Inferior parietal cortex (tissue), 1 donor: Measurements from ENCODE around the gene POC5.
"Not testable (repeated sequence)": the region's sequence is repeated elsewhere in the genome, so short reads cannot be mapped to it uniquely, and the experiment has no call there.

Source experiments
- DNase-seq: peaks from one replicate; pipeline ENCODE4 v3.0.0-alpha.2; 2016; ENCODE audit errors: extremely low spot score

POC5 gene

DNA sequence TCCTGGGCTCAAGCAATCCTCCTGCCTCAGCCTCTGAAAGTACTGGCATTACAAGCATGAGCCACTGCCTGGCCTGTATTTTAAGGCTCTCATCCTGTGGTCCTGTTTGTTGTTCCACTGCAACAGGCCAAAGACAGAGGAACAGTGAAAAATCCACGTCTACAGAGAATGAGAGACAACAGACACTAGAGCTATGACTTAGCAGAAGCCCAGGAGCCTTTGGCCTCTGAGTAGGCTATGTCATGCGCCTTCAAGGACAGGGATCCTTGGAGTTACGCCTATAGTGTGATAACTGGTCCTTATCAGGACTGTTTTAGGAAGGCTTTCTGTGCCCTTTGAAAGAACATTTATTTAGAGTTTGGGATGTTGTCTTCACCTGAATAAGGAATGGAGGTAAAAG, 10.5 kb downstream of the POC5 start:
- peak; percentile 16 for DNase-seq

DNA sequence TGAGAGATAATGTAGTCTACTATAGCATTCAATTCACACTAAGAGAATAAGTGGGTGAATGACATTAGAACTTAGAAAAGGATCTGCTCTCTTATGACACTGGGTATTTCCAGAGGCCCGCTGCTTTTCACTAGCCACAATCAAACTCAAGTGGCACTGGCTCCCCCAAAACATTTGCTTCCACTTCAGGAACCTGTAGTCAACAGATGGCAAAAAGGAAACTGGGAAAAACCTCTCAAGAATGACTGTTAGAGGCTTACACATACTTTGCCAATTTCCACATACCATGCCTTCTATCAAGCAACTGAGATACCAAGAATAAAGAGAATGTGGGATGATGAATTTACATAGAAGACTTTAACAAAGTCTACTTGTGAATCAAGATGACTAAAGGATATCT, 11.2 kb downstream of the POC5 start:
- peak; percentile 39 for DNase-seq

DNA sequence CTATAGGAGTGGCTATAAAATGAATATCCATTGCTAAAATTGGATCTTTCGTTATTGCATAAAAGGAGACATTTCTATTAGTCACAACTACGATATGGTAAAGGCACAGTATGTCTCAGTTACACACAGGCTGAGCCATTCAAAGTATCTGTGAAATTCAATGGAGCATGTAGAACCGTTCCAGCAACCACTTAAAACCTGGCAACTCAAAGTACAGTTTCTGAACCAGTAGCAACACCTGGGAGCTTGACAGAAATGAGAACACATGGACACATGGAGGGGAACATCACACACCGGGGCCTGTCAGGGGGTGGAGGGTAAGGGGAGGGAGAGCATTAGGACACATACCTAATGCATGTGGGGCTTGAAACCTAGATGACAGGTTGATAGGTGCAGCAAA, 15.4 kb downstream of the POC5 start:
- no peak for DNase-seq

DNA sequence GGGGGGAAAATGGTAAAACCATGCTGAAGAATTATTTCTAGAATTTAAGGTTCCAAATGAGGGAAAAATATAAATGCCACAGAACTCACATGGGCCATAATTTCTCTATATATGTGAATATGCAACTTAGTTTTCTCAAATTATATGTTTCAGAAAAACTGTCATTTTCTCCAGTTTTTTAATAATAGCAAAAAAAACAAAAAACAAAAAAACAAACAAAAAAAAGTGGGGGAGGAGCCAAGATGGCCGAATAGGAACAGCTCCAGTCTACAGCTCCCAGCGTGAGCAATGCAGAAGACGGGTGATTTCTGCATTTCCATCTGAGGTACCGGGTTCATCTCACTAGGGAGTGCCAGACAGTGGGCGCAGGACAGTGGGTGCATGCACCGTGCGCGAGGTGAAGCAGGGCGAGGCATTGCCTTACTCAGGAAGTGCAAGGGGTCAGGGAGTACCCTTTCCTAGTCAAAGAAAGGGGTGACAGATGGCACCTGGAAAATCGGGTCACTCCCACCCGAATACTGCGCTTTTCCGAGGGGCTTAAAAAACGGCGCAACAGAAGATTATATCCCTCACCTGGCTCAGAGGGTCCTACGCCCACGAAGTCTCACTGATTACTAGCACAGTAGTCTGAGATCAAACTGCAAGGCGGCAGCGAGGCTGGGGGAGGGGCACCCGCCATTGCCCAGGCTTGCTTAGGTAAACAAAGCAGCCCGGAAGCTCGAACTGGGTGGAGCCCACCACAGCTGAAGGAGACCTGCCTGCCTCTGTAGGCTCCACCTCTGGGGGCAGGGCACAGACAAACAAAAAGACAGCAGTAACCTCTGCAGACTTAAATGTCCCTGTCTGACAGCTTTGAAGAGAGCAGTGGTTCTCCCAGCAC, 21.5 kb downstream of the POC5 start:
- DNase-seq: not testable (repeated sequence)

DNA sequence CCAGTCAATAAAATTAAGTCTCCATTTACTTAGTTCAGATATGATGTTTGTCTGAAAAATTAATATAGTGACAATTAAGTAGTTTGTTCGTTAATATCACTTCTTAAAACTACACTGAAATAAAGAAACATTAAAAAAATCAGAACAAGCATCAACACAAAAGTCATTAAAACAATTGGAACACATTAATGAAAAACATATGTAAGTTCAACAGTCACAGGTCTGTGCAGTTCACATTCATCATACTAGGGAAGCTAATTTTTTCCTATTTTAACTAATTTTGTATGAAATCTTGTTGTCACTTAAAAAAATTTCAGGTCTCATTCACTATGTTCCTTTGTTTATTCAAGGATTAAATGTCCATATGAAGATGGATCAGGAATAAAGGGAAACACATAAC, 22.5 kb downstream of the POC5 start:
- no peak for DNase-seq

DNA sequence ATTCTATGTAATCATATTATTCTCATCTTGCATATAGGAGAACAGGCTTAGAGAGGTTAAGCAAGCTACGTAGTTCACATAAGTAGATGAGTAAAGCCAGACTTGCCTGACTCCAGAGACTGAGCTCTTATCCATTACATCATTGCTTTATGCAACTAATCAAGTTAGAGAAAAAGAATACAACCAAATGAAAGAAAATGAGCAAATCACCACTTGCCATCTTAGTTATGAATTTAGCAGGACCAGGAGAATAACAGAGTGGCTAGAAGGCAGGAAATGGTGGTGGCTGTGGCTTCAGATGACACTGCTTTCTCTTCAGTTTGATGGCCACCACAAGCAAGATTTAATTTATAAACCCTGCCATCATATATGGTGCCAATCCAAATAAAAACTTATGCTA, 26.6 kb downstream of the POC5 start:
- DNase-seq: no peak

DNA sequence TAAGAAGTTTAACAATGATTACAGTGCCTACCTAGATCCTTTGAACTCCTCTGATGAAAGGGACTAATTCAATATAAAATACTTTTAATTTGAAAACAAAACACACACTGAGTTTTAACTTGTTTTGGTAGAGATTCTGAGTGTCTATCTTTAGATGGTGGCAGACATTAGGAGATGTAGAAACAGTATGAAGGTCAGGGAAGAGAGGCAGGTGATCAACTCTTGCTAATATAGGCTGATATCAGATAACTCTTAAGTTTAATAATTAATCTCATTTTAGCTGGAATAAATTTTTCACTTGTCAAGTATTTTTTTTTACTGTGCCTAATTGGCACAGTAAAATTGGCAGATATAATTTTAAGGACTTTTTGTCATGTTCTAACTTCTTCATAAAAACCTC, 30.8 kb downstream of the POC5 start:
- DNase-seq: no peak

DNA sequence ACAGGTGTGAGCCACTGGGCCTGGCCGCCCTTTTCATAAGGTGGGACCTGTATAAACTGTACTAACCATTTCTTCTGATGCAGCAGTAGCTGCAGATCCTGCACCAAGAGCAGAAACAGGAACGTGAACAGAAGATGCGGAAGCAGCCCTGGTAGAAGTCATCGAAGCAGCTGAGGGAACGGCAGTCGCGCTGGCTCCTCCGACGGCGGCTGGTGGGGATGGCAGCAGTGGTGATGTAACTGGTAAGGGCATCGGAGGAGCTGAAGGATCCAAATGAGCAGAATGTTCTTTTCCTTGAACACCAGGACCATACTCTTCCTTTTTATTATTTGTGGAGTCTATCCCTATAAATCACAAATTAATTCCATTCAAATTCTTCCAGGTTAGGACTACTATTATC, 32.1 kb downstream of the POC5 start:
- no peak for DNase-seq

DNA sequence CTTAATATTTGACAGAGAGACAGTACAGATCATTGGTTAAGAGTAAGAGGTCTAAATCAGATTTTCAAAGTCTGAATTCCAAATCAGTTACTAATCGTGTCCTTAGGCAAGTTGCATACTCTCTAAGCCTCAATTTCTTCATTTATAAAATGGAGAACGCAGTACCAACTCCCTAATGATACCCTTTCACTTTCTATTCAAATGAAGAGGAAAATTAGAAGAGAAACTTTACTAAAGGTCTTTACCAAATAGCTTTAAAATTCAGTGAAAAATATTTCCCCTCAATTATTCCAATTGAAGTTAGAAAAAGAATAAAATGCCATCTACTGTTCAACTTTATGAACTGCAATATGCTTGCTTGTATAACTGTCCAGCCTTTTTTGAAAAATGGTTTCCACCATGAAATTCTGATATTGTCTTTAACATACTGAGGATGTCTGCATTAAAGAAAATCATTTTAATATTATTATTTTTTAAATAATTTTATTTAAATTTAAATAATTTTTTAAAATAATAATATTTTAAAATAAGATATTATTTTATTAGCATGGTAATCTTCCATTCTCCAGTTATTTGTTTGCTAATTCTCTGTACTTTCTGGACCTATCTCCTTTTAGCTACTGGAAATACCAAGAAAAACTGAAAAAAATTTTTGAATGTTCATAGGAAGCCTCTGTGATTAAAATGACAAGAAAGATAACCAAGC, 36.0 kb downstream of the POC5 start:
- peak; percentile 83 for DNase-seq

DNA sequence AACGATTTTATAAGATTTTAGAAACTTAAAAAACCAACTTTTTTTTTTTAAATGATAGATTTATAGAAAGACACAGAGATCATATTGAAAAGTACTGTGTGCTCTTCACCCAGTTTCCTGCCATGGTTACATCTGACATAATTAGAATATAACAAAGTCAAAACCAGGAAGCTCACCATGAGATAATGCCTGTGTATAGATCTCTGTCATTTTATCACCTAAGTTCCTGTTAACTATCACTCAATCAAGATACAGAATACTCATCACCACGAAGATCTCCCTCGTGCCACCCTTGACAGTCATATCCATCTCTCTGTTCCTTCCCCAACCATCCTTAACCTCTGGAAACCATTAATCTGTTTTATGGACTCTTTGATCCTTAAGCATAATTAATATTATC, 39.1 kb downstream of the POC5 start:
- DNase-seq: no peak

DNA sequence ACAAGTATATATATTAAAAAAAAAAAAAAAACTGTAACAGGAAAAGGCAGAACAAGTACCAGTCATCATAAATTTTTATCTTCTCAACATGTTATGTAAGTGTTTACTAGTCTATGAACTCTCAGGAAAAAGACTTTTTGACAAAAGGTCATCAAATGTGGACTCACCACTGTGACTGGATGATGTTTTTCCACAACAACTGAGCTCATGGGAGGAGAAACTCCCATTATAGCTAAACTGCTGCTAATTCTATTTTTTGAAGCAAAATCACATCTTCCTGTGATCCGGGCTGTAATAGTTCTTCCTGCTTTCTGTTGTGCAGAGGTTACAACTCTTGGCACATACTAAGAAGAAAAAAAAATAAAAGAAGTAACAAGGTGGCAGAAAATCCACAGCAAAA, 39.6 kb downstream of the POC5 start:
- DNase-seq: no peak

DNA sequence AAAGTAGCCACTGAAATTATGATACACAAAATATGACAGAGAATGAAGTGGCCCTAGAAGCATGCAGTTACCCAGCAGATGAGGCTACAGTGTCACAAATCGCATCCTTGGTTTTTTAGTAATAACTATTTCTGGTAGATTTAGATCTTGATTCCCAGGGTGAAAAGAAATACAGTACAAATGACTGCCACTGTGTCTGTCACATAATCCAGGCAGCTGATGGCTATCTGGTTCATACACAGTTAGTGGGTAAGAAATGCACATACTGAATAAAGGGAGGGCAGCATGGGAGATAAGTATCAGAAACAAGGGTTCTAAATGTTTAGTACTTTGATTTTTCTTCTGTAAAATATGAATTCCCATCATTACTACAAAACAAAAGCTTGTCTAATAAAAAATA, 41.5 kb downstream of the POC5 start:
- no peak for DNase-seq

DNA sequence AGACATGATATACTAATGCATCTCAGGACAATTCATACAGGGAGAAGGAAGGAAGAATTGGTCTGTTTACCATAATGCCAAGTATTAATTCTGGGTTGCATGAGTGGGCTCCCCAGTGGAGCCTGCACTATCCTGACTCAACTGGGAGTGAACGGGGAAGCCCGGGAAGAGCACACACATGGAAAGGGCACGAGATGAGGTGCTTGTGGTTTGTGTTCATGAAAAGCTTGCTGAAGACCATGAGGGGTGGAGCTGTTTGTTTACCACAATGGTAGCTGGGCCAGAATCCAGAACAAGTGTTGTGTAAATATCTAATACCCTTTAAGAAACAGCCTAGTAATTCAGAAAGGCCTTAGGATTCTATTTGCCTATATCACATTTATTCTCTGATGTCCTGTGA, 44.6 kb downstream of the POC5 start:
- no peak for DNase-seq

DNA sequence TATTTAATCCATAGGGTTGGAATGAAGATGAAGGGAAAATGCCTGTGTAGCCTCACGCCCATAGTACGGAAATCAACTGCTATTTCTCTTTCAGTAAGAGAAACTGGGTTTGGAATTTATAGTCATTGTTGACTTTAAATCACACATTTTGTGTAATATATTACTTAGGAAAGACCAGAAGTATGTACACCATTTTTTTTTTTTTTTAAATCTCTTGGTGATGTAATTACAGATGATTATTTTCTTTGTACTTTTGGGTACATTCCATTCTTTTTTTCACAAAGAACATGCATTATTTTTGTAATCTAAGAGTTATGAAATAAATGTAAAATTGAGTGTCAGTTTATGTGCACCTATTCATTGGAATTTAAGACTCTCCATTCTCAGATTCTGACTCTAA, 45.7 kb downstream of the POC5 start:
- no peak for DNase-seq

DNA sequence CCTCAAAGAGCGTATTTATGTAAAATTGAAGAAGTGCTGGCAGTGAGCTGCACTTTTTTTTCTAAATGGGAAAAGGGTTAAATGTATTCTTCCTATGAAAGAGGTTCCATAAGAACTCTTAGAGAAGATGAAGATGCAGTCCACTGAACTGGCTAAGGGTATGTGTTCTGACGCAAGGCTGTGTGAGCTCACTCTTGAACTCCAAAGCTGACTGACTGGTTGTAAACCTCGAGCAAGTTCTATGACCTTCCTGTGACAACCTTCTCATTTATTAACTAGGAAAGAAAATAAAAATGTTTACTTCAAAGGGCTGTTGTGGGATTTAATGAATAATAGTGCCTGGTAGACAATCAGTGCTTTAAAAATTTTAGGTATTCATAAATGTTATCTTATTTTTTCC, 46.7 kb downstream of the POC5 start:
- no peak for DNase-seq

DNA sequence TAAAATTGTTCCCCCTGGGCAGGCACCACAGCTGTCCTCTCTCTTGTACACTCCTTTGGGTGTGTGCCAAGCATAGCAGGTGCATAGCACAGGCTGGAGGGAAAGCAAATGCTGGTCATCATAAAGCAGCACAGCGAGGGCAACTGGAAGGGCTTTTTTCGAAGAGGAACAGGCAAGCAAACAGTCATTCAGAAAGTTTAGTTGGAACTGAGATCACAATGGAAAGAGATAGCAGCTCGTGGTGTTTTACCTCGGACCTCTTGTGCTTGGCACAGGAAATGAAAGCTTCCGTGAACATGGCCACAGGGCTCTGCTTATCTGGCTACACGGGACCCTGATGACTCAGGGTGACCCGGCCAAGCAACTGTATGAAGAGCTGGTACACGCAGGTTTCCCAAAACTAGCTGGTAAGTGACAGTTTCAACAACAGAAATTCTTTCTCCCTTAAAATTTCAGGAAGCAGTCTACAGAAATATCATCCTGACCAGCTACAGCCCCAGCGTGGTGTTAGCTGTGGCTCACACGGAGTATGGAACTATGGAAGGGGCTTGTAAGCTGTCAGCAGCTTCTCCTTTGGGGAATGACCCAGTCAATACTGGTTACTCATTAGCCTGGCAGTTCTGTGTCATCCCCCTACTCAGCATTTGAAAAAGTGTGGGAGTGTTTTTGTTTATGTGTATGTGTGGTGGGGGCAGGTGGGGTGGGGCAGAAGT, 48.1 kb downstream of the POC5 start:
- DNase-seq: no peak

DNA sequence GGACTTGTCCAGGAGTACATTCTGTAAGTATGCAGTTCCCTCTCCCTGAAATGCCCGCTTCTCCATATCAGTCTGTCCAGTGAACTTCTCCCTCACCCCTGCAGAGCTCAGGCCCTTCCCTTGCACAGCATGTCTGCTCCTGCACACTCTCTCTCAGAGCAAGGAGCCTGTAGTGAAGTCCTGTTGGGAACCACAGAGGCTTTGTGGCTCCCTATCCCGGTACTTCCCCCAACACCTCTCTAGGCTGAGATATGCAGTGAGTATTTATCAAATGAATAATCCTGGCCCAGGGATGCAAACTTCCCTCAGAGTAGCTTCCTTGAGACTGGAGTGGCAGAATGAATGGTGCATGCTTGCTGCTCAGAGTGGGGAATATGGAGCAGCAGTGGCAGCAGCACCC, 48.8 kb downstream of the POC5 start:
- DNase-seq: no peak

DNA sequence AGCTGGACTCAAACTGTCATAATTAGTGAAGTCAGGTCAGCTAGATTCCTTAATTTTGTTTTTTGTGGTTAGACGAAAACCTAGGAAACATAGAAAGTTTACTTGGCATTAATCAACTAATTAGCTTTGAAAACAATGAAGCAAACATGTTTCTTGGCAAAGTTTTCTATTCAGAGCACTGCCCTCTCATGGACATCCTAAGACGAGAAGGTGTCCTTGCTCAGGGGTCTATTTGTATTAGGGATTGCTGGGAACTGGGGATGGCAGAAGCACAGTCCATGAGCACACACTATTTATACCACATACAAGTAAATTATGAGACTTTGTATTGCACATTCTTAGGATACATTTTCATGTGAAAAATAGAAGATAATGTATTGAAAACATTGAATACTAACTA, 49.7 kb downstream of the POC5 start:
- DNase-seq: no peak

DNA sequence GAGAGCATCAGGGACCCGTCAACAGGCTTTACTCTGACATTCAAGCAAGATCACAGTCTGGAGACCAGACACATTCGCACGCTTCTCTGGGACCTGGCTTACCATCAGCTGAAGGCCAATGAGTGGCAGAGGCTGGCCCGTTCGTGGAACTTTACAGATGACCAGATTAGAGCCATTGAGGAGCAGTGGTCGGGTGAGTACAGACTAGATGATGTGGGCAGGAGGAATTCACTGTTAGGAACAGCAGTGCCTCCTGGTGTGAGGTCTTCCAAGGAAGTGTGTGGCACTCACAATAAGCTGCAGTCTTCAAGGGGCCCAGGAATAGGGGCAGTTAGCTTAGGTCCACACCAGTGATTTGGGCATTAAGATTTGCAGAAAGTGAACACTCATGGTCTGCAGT, 50.4 kb downstream of the POC5 start:
- DNase-seq: no peak

DNA sequence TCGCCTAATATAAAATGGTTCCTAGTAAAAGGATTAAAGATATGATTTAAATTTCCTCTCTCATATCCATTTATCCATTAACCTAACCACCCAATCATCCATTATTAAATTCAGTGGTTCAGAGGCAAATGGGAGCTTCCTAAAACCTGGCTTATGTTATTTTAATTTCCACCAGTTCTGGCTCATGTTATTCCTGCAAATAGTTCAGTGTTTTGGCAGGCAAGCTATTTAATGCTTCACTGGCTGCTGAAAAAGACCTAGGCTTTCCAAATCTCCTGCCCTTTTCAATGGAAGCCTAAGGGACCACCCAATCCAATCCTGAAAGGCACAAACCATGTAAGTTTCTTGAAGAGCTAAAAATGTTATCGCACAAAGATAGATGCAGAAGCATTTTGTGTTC, 52.3 kb downstream of the POC5 start:
- DNase-seq: no peak

DNA sequence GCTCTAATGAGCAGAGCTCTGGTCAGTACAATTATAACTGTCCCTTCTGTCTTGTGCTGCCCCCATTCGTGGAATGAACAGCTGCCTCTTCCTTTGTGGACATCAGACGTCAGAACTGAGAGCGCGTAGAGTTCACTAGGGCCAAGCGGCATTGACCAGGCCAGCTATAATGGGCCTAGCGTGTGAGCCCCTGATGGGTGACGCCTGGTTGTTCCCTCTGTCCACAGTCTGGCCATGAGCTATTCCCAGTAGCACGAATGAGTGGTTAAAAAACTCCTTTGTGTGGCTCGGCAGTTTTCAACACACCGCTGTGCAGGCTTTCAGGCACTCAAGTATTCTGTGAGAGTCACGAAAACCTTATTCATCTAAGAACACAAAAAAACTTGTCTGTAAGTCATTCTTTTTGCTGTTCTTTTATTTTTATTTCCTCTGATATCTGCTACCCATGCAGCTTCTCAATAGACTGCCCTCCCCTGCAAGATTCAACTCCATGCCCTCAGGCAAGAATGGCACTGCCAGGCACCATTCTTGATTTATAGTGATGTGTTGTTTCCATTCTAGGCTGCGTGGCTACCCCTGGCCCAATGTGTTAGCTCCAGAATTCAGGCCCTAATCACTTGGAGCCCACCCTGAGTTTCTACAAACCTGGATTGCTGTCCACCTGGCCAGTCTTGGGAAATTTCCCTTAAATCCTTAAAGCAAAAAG, 53.5 kb downstream of the POC5 start:
- no peak for DNase-seq

DNA sequence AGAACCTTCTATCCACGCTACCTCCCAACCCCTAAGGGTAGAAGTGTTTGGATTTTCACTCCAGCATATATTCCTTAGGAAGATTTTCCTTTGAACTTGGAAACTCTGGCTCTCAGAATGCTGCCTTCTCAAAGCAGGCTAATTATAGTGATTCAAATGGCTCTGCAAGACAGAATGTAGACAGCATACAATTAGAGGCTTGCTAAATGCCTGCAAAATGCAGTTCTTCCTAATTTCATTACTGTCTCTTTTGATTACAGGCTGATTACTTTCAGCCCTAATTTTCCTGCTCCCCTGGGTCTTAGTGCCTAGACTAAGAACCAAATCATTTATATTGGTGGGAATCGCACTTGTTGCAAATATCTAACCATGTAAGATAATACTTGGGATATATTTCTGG, 55.2 kb downstream of the POC5 start:
- DNase-seq: no peak
